ENCODE results near the gene SCARB1.
A peak's percentile ranks its signal among the peaks of the same experiment; 100 is the strongest.

Gene SCARB1

GRCh38 chr12:124754949-124755800 is 108.5 kb downstream of the SCARB1 start:
- no peak for DNase-seq

DNA sequence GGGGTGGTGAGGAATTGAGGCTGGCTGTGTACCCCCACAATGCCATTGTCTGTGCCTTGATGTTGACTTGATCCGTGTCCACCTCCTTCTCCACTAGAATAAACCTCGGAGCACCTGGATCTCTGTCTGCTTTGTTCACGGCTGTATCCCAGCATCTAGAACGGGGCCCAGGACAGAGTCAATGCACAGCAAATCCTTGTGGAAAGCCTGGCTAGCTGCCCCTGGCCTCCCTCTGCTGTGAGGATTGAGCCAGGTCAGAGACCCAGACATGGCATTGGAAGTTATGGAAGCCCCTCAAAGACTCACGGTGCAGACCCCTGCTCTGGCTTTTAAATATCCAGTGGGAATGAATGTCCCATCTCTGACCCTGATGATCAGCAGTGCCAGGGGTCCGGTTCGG is 109.2 kb downstream of the SCARB1 start:
- no peak for DNase-seq

DNA sequence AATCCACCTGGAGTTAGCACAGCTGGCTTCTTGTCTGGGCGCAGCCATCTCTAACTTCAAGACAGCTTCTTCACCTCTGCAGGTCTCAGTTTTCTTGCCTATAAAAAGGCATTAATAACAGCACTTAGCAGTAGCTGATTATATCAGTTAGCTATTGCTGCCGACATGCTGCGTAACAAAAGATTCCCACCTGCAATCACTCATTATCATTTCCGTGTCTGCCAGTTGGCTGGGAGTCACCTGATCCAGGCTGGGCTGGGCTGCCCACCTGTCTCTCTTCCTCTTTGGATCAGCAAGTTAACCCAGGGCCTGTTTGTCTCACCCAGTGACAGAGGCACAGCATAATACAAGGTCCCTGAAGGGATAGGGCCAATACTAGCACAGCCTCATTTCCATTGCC is 109.7 kb downstream of the SCARB1 start:
- DNase-seq, result no peak

DNA sequence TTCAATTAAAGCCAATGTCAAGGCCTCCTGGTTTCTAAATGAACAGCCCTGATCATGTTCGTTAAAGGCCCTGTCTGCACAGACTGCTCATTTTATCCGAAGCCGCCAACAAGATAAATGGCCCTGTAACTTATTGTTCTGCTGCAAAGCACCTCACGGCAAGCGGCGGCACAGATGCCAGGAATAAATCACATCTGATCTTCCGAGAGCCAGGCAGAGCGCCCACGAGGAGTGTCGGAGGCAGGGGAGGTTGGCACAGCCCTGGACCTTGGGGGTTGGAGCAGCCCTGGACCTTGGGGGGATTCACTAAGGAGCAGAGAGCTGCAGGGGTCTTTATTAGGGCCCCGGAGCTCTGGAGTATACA is 110.5 kb downstream of the SCARB1 start:
- no peak for DNase-seq

GRCh38 chr12:124752437-124753227 is 111.0 kb downstream of the SCARB1 start:
- DNase-seq, result no peak

GRCh38 chr12:124751654-124752355 is 111.9 kb downstream of the SCARB1 start:
- no peak for DNase-seq

GRCh38 chr12:124750787-124751471 is 112.7 kb downstream of the SCARB1 start:
- peak; percentile 37 for DNase-seq

GRCh38 chr12:124750149-124750656 is 113.5 kb downstream of the SCARB1 start:
- no peak for DNase-seq

GRCh38 chr12:124749725-124750124 is 113.9 kb downstream of the SCARB1 start:
- DNase-seq, result no peak

DNA sequence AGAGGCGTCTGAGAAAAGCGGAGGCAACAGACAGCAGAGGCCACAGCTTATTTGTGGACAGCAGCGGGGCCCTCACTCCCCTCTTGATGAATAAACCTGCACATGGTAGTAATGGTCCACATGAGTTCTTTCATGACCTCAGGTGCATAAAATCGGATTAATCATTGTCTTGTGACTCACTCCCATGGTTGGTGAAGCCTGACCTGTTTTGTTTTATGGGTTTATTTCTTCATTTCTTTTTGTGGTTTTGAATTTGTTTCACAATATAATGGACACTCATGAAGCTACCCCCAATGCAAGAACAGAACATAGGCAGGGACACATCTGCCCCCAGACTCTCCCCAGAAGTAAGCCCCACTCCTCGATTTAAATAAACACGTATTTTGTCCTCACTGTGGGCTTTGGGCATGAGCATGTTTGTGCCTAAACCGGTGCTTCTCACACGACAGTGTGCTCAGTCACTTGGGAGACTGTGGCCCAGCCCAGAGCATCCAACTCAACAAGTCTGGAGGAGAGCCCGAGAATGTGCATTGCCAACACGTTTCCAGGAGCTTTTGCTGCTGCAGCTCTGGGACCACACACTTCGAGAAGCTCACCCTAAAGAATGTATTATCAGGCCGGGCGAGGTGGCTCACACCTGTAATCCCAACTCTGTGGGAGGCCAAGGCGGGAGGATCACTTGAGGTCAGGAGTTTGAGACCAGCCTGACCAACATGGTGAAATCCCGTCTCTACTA is 116.1 kb downstream of the SCARB1 start:
- DNase-seq, result no peak

DNA sequence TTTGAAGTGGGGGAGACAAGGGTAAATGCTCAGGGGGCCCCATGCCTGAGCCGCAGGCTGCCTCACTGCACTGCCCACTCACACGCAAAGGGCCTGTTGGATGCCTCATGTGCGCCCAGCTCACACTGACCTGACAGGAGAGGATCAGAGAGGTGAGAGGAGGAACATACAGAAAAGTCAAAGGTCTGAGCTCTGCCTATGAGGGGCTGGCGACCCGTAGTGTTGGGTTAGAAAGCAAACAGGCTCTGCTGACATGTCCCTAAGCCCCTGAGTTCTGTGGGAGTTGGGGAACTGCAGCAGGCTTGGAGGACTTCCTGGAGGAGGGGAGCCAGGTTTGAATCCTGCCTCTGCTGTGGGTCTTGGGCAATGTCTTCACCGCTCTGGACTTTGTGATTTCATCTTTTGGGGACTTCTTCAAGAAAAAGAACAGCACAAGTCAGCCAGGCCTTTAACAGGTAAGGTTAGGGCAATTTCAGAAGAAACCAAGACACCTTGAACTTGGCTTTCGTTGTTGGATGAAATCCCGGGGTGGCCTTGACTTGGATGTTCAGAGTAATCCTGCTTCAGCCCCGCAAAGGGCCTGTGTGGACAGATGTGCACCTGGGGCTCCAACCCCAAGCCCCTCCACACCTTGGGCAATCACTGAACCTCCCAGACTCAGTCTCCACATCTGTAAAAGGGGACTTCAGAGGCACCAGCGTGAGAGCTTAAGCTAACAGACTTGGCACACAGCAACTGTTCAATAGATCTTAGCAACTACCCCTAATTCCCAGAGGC is 116.8 kb downstream of the SCARB1 start:
- DNase-seq, result no peak

- peak; percentile 29 for DNase-seq
Measured at GRCh38 chr12:124745891-124746570, 117.6 kb downstream of the SCARB1 start.

- DNase-seq, result no peak
Measured at GRCh38 chr12:124745465-124745890, 118.2 kb downstream of the SCARB1 start.

- DNase-seq, result no peak
Measured at GRCh38 chr12:124744659-124745464, 118.8 kb downstream of the SCARB1 start.

- DNase-seq, result no peak
Measured at GRCh38 chr12:124744273-124744640, 119.4 kb downstream of the SCARB1 start.

GRCh38 chr12:124743479-124744272 is 120.0 kb downstream of the SCARB1 start:
- DNase-seq, result no peak

DNA sequence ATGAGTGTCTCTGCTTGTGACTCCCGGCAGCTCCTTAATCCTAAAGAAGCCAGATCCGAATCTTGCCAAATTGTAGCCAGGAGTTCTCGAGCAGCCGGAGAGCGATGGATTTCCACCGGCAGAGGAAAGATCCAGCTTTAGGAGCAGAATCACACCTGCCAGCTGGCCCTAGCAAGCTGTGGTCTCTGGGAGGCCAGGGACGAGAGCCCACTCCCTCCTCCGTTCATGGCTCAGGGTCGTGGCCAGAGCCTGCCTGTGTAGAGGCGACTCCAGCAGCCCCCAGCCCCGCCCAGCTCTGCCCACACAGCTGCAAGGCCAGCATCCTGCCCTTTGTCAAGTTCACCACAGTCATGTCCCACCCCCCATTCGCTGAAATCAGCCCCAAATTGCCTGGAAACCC is 121.0 kb downstream of the SCARB1 start:
- DNase-seq, result no peak

DNA sequence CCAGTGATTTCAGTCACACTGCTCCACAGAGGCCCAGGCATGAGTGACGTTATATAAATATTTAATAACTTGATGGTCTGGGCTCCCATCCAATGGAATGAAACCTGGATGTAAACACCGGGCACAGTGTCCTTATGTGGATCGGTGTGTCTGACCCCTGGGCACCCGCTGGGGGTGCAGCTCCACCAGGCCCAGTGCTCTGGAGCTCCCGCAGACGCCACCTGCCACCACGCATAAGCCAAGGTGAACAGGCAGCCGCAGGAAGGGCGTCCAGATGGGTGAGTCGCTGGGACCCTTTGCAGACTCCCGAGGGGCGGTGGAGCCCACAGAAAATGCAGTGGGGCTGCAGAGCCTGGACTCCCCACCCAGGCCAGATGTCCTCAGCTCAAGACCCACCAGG is 121.6 kb downstream of the SCARB1 start:
- DNase-seq, result no peak

DNA sequence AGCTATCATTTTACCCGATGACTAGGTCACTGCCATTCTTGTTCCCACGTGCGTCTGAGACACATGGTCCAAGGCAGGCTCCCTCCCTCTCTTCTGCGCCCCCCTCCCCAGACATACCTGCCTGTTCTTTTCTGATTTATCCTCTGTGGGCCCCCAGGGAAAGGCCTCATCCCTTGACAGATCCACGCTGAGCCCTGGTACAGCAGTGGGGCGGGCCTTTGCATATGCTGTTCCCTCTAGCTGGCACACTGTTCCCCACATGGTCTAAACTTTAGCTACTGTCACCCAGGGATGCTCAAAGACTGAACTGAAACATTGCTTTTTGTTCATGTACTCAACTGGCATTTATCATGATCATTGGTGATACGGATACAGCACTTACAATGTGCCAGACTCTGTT is 122.5 kb downstream of the SCARB1 start:
- no peak for DNase-seq

All from CD4-positive, alpha-beta T cell treated with Interleukin-17A for 4 hours (primary cell).